ENCODE data around the gene HAGH.

GRCh38 chr16:1865902-1866690, 39.5 kb upstream of the HAGH start:
- TF ChIP-seq ARNTL (CRISPR knock-in tag; IDR thresholded peaks at IDR 0.05; ENCODE audit: borderline replicate concordance, low read depth) (no peak), ZFP3 (CRISPR knock-in tag; IDR thresholded peaks at IDR 0.05) (no peak), ZNF565 (CRISPR knock-in tag; conservative IDR thresholded peaks at IDR 0.05; ENCODE audit: low read depth) (no peak), TOX (CRISPR knock-in tag; IDR thresholded peaks at IDR 0.05; ENCODE audit: borderline replicate concordance) (no peak), ZFP30 (CRISPR knock-in tag; IDR thresholded peaks at IDR 0.05) (no peak), BACH2 (CRISPR knock-in tag; IDR thresholded peaks at IDR 0.05; ENCODE audit: borderline replicate concordance) (no peak), GLIS3 (CRISPR knock-in tag; IDR thresholded peaks at IDR 0.05) (no peak), ZNF70 (CRISPR knock-in tag; IDR thresholded peaks at IDR 0.05) (no peak), PATZ1 (CRISPR knock-in tag; IDR thresholded peaks at IDR 0.05; ENCODE audit: borderline replicate concordance) (no peak), POU6F1 (CRISPR knock-in tag; IDR thresholded peaks at IDR 0.05; ENCODE audit: borderline replicate concordance, low read depth) (no peak), RARB (CRISPR knock-in tag; IDR thresholded peaks at IDR 0.05) (no peak), PPARA (CRISPR knock-in tag; IDR thresholded peaks at IDR 0.05; ENCODE audit: borderline replicate concordance) (no peak), ISL1 (CRISPR knock-in tag; IDR thresholded peaks at IDR 0.05) (no peak)
- TF ChIP-seq, protein P1, sequence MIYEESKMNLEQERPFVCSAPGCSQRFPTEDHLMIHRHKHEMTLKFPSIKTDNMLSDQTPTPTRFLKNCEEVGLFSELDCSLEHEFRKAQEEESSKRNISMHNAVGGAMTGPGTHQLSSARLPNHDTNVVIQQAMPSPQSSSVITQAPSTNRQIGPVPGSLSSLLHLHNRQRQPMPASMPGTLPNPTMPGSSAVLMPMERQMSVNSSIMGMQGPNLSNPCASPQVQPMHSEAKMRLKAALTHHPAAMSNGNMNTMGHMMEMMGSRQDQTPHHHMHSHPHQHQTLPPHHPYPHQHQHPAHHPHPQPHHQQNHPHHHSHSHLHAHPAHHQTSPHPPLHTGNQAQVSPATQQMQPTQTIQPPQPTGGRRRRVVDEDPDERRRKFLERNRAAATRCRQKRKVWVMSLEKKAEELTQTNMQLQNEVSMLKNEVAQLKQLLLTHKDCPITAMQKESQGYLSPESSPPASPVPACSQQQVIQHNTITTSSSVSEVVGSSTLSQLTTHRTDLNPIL (CRISPR knock-in tag; IDR thresholded peaks at IDR 0.05; ENCODE audit: low read depth): no peak
